Stomach (tissue), 9 donors: Measurements from ENCODE around the gene SEMA5B. TPM values are rescaled to one million over a fixed set of nuclear protein-coding genes. Genes with fewer than 3 reads are reported as not detected.

Experiments used
- DNase-seq, 2 donors: peaks; one replicate each; pipeline versions ENCODE4 v3.0.0 to v3.0.0-alpha.2; 2013 to 2019
- H3K27ac ChIP-seq, 5 donors: fragments of 200-600 bp in 4 of 5; sonication (generic) in 4 of 5; one replicate each; pipeline ENCODE4 v1.5.1; 2013 to 2019; ENCODE audit warnings: mild to moderate bottlenecking in 1 of 5, moderate library complexity in 1 of 5
- H3K27me3 ChIP-seq, 3 donors: fragments of 200-600 bp; sonication (generic); one replicate each; pipeline ENCODE4 v1.5.1; 2017 to 2019; ENCODE audit warnings: mixed run types in 1 of 3
- H3K36me3 ChIP-seq, 4 donors: fragments of 200-600 bp; sonication (generic); 1 replicate in 3 of 4; 2 replicates in 1 of 4; pipeline ENCODE4 v1.5.1; 2016 to 2019
- H3K4me1 ChIP-seq, 4 donors: fragments of 200-600 bp; sonication (generic); one replicate each; pipeline ENCODE4 v1.5.1; 2016 to 2019
- H3K4me3 ChIP-seq, 4 donors: fragments of 200-600 bp; sonication (generic) in 3 of 4; one replicate each; pipeline ENCODE4 v1.5.1; 2016 to 2019; ENCODE audit warnings: mild to moderate bottlenecking in 1 of 4
- H3K9me3 ChIP-seq, 4 donors: fragments of 200-600 bp; sonication (generic); one replicate each; pipeline ENCODE4 v1.5.1; 2016 to 2019
- EP300 ChIP-seq: sonication (generic); formaldehyde crosslinking; IDR thresholded peaks from one replicate; pipeline ENCODE4 v1.6.1; 2017; ENCODE audit warnings: antibody characterized with exemption
- POLR2A ChIP-seq, 4 donors: fragments of 450-650 bp; IDR thresholded peaks; one replicate each; pipeline ENCODE4 v1.6.1; 2016; ENCODE audit warnings: antibody characterized with exemption in 4 of 4, control low read depth in 2 of 4, mild to moderate bottlenecking in 1 of 4, moderate library complexity in 1 of 4
- POLR2AphosphoS5 ChIP-seq, 3 donors: sonication (generic); formaldehyde crosslinking; IDR thresholded peaks; one replicate each; pipeline ENCODE4 v1.6.1; 2016; ENCODE audit warnings: antibody characterized with exemption in 3 of 3
- WGBS, 5 donors: extraction: QIAGEN DNeasy Blood & Tissue Kit in 3 of 5; methylation state at CpG; one replicate each; pipeline versions ENCODE4 v1.1.5 to v1.1.7; 2013 to 2018; 5-methylcytosine and 5-hydroxymethylcytosine counted together
- intact Hi-C: fragments of 100-400 bp; cut with DNase I; formaldehyde crosslinking; loops from one replicate; pipeline ENCODE4 v1.15.1; 2023; ENCODE audit warnings: low total_unique reads
- polyA plus RNA-seq, 3 donors: library from polyadenylated mRNA; stranded (reverse); fragments of 200-250 nt; gene quantifications; one replicate each; pipeline ENCODE4 v1.2.3, GENCODE V29; 2013
- total RNA-seq, 5 donors: library from RNA; depleted of rRNA; stranded (reverse); fragments of >200 nt; gene quantifications; one replicate each; pipeline versions ENCODE4 v1.1.0 to v1.2.3, GENCODE V29; 2014 to 2016
- TF ChIP-seq, protein P1 (sequence below), 7 experiments: fragments of 450-650 bp in 4 of 7; fragments of 200-600 bp in 3 of 7; sonication (generic) in 3 of 7; IDR thresholded peaks; one replicate each; pipeline ENCODE4 v1.5.1; 2016 to 2019; ENCODE audit warnings: antibody characterized with exemption in 7 of 7, control low read depth in 2 of 7, mild to moderate bottlenecking in 1 of 7
- donor health status: healthy with polysubstance abuse.
- donor health status: Bipolar disorder and iron deficiency.
- donor health status: healthy.

SEMA5B gene
- total and polyA plus RNA-seq, 8 donors = 0.15 to 27.2 (median 1.0) TPM; not detected in 2

DNA sequence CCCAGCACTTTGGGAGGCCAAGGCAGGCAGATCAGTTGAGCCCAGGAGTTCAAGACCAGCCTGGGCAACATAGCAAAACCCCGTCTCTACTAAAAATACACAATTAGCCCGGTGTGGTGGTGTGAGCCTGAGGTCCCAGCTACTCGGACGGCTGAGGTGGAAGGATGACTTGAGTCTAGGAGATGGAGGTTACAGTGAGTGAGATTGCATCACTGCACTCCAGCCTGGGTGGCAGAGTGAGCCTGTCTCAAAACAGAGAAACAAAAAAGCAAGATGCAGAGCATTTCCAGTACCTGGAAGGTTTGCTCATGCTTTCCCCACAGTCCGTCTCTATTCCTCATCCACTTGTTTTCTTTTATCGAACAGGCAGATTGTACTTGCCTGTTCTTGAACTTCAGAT is 35.5 kb upstream of the SEMA5B start:
- Histone ChIP-seq H3K4me1 (peaks cover 0 to 23% (median 17%) of the 10 kb centered on the region in 4 donors), H3K4me3 (no peak overlapping the region), H3K27ac (no peak overlapping the region), H3K9me3 (no peaks in the 10 kb centered on the region), H3K27me3 (no peaks in the 10 kb centered on the region), H3K36me3 (no peaks in the 10 kb centered on the region)
- WGBS, 5 donors = 95 to 98% (median 96%) methylated on average over 6 of the region's 6 CpGs
- no peak for TF ChIP-seq POLR2AphosphoS5 (IDR thresholded peaks at IDR 0.05)
- TF ChIP-seq, protein P1, sequence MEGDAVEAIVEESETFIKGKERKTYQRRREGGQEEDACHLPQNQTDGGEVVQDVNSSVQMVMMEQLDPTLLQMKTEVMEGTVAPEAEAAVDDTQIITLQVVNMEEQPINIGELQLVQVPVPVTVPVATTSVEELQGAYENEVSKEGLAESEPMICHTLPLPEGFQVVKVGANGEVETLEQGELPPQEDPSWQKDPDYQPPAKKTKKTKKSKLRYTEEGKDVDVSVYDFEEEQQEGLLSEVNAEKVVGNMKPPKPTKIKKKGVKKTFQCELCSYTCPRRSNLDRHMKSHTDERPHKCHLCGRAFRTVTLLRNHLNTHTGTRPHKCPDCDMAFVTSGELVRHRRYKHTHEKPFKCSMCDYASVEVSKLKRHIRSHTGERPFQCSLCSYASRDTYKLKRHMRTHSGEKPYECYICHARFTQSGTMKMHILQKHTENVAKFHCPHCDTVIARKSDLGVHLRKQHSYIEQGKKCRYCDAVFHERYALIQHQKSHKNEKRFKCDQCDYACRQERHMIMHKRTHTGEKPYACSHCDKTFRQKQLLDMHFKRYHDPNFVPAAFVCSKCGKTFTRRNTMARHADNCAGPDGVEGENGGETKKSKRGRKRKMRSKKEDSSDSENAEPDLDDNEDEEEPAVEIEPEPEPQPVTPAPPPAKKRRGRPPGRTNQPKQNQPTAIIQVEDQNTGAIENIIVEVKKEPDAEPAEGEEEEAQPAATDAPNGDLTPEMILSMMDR (IDR thresholded peaks at IDR 0.05) = no peak
- no peak for TF ChIP-seq POLR2A (IDR thresholded peaks at IDR 0.05)
- TF ChIP-seq EP300 = no peak
- no peak for DNase-seq
- intact Hi-C loops = no loop called here

DNA sequence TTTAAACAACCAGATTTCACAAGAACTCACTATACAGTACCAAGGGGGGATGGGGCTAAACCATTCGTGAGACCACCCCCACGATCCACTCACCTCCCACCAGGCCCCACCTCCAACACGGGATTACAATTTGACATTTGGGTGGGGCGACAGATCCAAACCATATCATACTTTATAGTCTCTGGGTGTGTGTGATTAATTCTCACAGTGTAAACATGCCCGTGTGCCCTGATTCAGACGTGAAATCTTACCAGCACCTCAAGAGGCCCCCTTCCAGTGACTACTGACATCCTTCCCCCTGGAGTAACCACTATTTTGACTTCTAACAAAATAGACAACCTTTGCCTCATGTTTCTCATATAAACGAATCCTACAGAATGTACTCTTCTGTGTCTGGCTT is 34.3 kb upstream of the SEMA5B start:
- no peak for TF ChIP-seq EP300
- no peak for TF ChIP-seq POLR2A (IDR thresholded peaks at IDR 0.05)
- TF ChIP-seq POLR2AphosphoS5 (IDR thresholded peaks at IDR 0.05) = no peak
- TF ChIP-seq, protein P1 (IDR thresholded peaks at IDR 0.05) = no peak
- Histone ChIP-seq H3K27ac (no peak overlapping the region), H3K4me1 (peaks cover 0 to 16% (median 8%) of the 10 kb centered on the region in 4 donors), H3K9me3 (no peaks in the 10 kb centered on the region), H3K4me3 (no peak overlapping the region), H3K36me3 (no peaks in the 10 kb centered on the region), H3K27me3 (no peaks in the 10 kb centered on the region)
- intact Hi-C loops = no loop called here
- DNase-seq = no peak
- WGBS, 5 donors = 27 to 63% (median 38%) methylated on average over 7 of the region's 7 CpGs

DNA sequence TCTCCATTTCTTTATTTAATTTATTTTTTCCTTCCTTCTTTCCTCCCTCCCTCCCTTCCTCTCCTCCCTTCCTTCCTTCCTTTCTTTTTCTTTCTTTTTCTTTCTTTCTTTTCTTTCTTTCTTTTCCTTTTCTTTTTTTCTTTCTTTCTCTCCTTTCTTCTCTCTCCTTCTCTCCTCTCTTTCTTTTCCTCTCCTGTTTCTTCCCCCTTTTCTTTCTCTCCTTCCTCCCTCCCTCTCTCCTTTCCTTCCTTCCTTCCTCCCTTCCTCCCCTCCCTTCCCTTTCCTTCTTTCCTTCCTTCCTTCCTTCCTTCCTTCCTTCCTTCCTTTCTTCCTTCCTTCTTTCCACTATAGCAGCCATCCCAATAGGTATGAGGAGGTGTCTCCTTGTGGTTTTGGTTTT is 32.5 kb upstream of the SEMA5B start:
- no peak for DNase-seq
- no peaks in the 10 kb centered on the region for H3K9me3 ChIP-seq
- intact Hi-C loops = no loop called here

DNA sequence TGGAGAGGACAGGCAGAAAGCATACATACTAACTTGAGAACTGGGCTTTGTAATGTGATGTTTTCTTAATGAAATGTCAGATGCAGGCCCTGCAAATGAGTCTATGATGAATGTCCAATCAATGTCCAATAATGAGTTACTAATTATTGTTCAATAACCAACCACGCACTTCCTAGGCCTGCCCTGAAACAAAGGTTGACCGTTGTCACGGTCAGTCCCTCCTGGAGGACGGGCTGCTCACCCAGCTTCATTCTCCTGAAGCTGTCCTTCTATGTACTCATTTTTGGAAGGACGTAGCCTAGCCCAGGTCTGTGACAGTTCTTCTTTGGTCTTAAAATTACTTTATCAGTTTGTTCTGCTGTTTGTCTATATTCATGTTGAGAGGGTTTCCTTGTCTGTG is 30.9 kb upstream of the SEMA5B start:
- no peaks in the 10 kb centered on the region for H3K27me3 ChIP-seq
- no peak overlapping the region for H3K27ac ChIP-seq
- TF ChIP-seq EP300 = no peak
- TF ChIP-seq, protein P1 (IDR thresholded peaks at IDR 0.05) = no peak
- TF ChIP-seq POLR2AphosphoS5 (IDR thresholded peaks at IDR 0.05) = no peak
- TF ChIP-seq POLR2A (IDR thresholded peaks at IDR 0.05) = no peak
- H3K4me3 ChIP-seq = no peak overlapping the region
- no peaks in the 10 kb centered on the region for H3K36me3 ChIP-seq
- peaks cover 0 to 10% (median 2%) of the 10 kb centered on the region in 4 donors for H3K4me1 ChIP-seq
- intact Hi-C loops = no loop called here
- no peaks in the 10 kb centered on the region for H3K9me3 ChIP-seq
- WGBS, 5 donors = 87 to 96% (median 91%) methylated on average over 5 of the region's 5 CpGs
- DNase-seq = no peak

More for the DNA sequence above, 32.5 kb upstream of the SEMA5B start:
- H3K27ac ChIP-seq = no peak overlapping the region
- no peak overlapping the region for H3K4me3 ChIP-seq
- TF ChIP-seq POLR2AphosphoS5 (IDR thresholded peaks at IDR 0.05) (no peak), EP300 (no peak), POLR2A (IDR thresholded peaks at IDR 0.05) (no peak)
- TF ChIP-seq, protein P1 (IDR thresholded peaks at IDR 0.05) = no peak
- H3K4me1 ChIP-seq = peaks cover 0 to 10% (median 2%) of the 10 kb centered on the region in 4 donors
- H3K36me3 ChIP-seq = no peaks in the 10 kb centered on the region
- H3K27me3 ChIP-seq = no peaks in the 10 kb centered on the region
